GF-D8 (cell line): ENCODE data around the gene SEC24A.
"Not testable (repeated sequence)": the region's sequence is repeated elsewhere in the genome, so short reads cannot be mapped to it uniquely, and the experiment has no call there.

Source experiments
- DNase-seq: peaks from one replicate; lab custom pipeline; 2025; lab: John Stamatoyannopoulos, UW

The SEC24A gene

GRCh38 chr5:134648425-134649162 lies at the start of gene SEC24A:
Gene SEC24A, plus strand, starts transcription at chr5:134648785. Its CDS starts 292 bp downstream, at chr5:134649077.
- peak; percentile 38 for DNase-seq

- DNase-seq: not testable (repeated sequence)
Measured at GRCh38 chr5:134599820-134600219, 48.8 kb upstream of the SEC24A start.

- DNase-seq: no peak
Measured at GRCh38 chr5:134600600-134600999, 48.0 kb upstream of the SEC24A start.

- no peak for DNase-seq
Measured at GRCh38 chr5:134603059-134603458, 45.5 kb upstream of the SEC24A start.

- no peak for DNase-seq
Measured at GRCh38 chr5:134604908-134605307, 43.7 kb upstream of the SEC24A start.

GRCh38 chr5:134606726-134607125 lies 41.9 kb upstream of the SEC24A start:
- no peak for DNase-seq

- DNase-seq: no peak
Measured at GRCh38 chr5:134608555-134608954, 40.0 kb upstream of the SEC24A start.

- DNase-seq: no peak
Measured at GRCh38 chr5:134609232-134609851, 39.2 kb upstream of the SEC24A start.

GRCh38 chr5:134610725-134611124 lies 37.9 kb upstream of the SEC24A start:
- no peak for DNase-seq

- no peak for DNase-seq
Measured at GRCh38 chr5:134611515-134611914, 37.1 kb upstream of the SEC24A start.

- DNase-seq: no peak
Measured at GRCh38 chr5:134614450-134615085, 34.0 kb upstream of the SEC24A start.

GRCh38 chr5:134620634-134621033 lies 28.0 kb upstream of the SEC24A start:
- DNase-seq: no peak

GRCh38 chr5:134625559-134625958 lies 23.0 kb upstream of the SEC24A start:
- DNase-seq: no peak

GRCh38 chr5:134626369-134627014 lies 22.1 kb upstream of the SEC24A start:
- peak; percentile 8 for DNase-seq

GRCh38 chr5:134634227-134634626 lies 14.4 kb upstream of the SEC24A start:
- no peak for DNase-seq

GRCh38 chr5:134635366-134635765 lies 13.2 kb upstream of the SEC24A start:
- not testable (repeated sequence) for DNase-seq

GRCh38 chr5:134637116-134637721 lies 11.4 kb upstream of the SEC24A start:
- no peak for DNase-seq

- no peak for DNase-seq
Measured at GRCh38 chr5:134638760-134639201, 9.8 kb upstream of the SEC24A start.

- DNase-seq: no peak
Measured at GRCh38 chr5:134642931-134643530, 5.6 kb upstream of the SEC24A start.

- peak; percentile 12 for DNase-seq
Measured at GRCh38 chr5:134647750-134648424, 698 bp upstream of the SEC24A start.
